Naive thymus-derived CD8-positive, alpha-beta T cell (primary cell): ENCODE results near the gene DIAPH3. TPM values are rescaled to one million over a fixed set of nuclear protein-coding genes. Genes with fewer than 3 reads are reported as not detected.

ENCODE experiments used
- ATAC-seq, 2 donors: fragments of 150-1000 bp; cut with Tn5 transposase in 1 of 2; sonication (Bioruptor Pico), chemical (Tn5 transposase) in 1 of 2; 1 replicate in 1 of 2; 2 replicates in 1 of 2; pipeline ENCODE4 v1.10.0; 2021; ENCODE audit warnings: mild to moderate bottlenecking in 2 of 2, moderate library complexity in 2 of 2
- POLR2A ChIA-PET: fragments of 350-600 bp; sonication (Branson Sonifier 250); formaldehyde crosslinking; loops from one replicate; lab custom pipeline; 2021; ENCODE audit warnings: antibody characterized with exemption; lab: Charles Lee
- DNase-seq, 10 donors: peaks; one replicate each; pipeline versions ENCODE4 v3.0.0 to v3.0.0-alpha.2; 2020 to 2022
- H3K27ac Mint-ChIP-seq, 10 donors: one replicate each; pipeline ENCODE4 v1.8.0; 2020 to 2022; ENCODE audit warnings: mild to moderate bottlenecking in 10 of 10, mixed read lengths in 10 of 10, moderate library complexity in 4 of 10, inconsistent platforms in 1 of 10
- H3K27me3 Mint-ChIP-seq, 5 donors: one replicate each; pipeline ENCODE4 v1.8.0; 2021 to 2022; ENCODE audit warnings: mixed read lengths in 5 of 5
- H3K36me3 Mint-ChIP-seq, 3 donors: one replicate each; pipeline ENCODE4 v1.8.0; 2020 to 2022; ENCODE audit warnings: mixed read lengths in 3 of 3, mild to moderate bottlenecking in 2 of 3, inconsistent platforms in 1 of 3
- H3K4me1 Mint-ChIP-seq, 4 donors: one replicate each; pipeline ENCODE4 v1.8.0; 2021 to 2022; ENCODE audit warnings: mixed read lengths in 4 of 4
- H3K4me3 Mint-ChIP-seq, 10 donors: one replicate each; pipeline ENCODE4 v1.8.0; 2020 to 2022; ENCODE audit warnings: mild to moderate bottlenecking in 10 of 10, mixed read lengths in 10 of 10, moderate library complexity in 6 of 10, inconsistent platforms in 1 of 10
- H3K9me3 Mint-ChIP-seq, 9 donors: one replicate each; pipeline ENCODE4 v1.8.0; 2020 to 2022; ENCODE audit warnings: mixed read lengths in 9 of 9, mild to moderate bottlenecking in 3 of 9, inconsistent platforms in 1 of 9, moderate library complexity in 1 of 9
- polyA plus RNA-seq, 3 donors: library from polyadenylated mRNA; unstranded; fragments of 300-500 nt; fragmentation: Illumina TruSeq; gene quantifications; one replicate each; pipeline ENCODE4 v1.2.3, GENCODE V29; 2021
- total RNA-seq, 8 experiments: library from RNA in 2 of 8; stranded (reverse) in 2 of 8; gene quantifications; one replicate each; pipeline ENCODE4 v1.2.3 and lab custom pipeline; 2021 to 2026

Gene DIAPH3
- total and polyA plus RNA-seq, 5 experiments from 2014 or later, result 0.02 to 0.05 TPM; not detected in 3

DNA sequence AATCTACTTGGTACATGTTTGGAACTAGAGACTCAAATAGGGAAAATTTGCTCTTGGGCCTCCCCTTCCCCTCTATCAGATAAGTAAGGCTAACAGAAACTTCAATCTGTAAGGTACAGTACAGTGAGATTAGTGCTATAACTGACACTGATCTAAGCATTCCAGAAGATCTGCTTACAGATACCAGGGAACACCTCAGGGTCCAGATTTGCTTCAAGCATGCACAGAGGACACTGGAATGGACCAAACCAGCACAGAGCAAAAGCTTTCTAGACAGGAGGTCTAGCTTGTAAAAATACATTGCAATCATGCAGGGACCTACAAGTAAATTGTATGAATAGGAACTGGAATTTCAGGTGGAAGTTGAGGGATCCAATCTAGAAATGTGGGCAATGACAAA lies 16.4 kb downstream of the DIAPH3 start:
- ATAC-seq, result no peak
- no peaks in the 10 kb centered on the region for H3K9me3 Mint-ChIP-seq
- no peak for DNase-seq
- H3K4me1 Mint-ChIP-seq, result peaks cover 0 to 6% (median under 1%) of the 10 kb centered on the region in 4 donors
- no peaks in the 10 kb centered on the region for H3K36me3 Mint-ChIP-seq
- POLR2A ChIA-PET, result no interaction called here
- H3K4me3 Mint-ChIP-seq, result no peak overlapping the region
- H3K27ac Mint-ChIP-seq, result no peak overlapping the region
- H3K27me3 Mint-ChIP-seq, result peaks cover 0 to 7% (median 2%) of the 10 kb centered on the region in 5 donors

DNA sequence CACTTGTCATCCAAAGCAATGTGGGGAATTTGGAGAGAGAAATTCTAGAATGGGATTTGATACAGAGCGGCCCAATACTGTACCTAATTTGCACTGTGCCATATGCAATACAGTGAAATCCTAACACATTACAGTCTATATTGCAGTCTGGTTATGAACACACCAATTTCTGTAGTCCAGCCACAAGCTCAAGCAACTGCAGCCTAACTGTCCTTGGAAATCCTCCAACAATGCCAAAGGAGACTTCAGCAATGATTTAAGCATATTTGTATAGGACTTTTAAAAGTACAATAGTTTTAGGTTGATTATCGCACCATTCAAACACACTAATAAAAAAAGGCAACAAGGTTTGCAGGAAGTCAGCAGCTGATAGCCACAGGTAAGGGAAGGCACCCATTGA lies 17.3 kb downstream of the DIAPH3 start:
- H3K4me1 Mint-ChIP-seq, result peaks cover 0 to 6% (median under 1%) of the 10 kb centered on the region in 4 donors
- ATAC-seq, result no peak
- no peaks in the 10 kb centered on the region for H3K36me3 Mint-ChIP-seq
- H3K4me3 Mint-ChIP-seq, result no peak overlapping the region
- H3K27me3 Mint-ChIP-seq, result peaks cover 0 to 7% (median 2%) of the 10 kb centered on the region in 5 donors
- POLR2A ChIA-PET, result no interaction called here
- H3K9me3 Mint-ChIP-seq, result no peaks in the 10 kb centered on the region
- no peak for DNase-seq
- no peak overlapping the region for H3K27ac Mint-ChIP-seq

DNA sequence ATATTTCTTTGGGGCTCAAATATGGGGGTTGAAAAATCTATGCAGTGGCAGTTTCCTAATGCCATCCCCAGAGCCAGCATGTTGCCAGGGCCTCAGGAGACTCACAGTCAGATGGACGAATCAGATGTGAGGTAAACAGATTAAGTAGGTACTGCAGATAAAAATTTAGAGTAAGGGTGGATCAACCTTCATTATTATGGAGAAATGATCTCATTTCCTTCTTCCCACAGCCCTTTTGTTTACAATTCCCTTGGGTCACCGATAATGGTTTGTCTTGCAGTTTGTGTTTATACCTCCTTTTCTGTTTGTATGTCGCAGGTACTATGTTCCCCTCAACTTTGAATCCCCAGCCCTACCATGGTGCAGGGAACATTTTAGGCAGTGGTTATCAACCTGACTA lies 20.0 kb downstream of the DIAPH3 start:
- ATAC-seq (no peak), DNase-seq (no peak)
- POLR2A ChIA-PET, result no interaction called here
- H3K4me3 Mint-ChIP-seq, result no peak overlapping the region
- no peak overlapping the region for H3K27ac Mint-ChIP-seq
- H3K4me1 Mint-ChIP-seq, result peaks cover 0 to 3% (median 0%) of the 10 kb centered on the region in 4 donors
- peaks cover 0 to 7% (median 2%) of the 10 kb centered on the region in 5 donors for H3K27me3 Mint-ChIP-seq
- H3K9me3 Mint-ChIP-seq, result no peaks in the 10 kb centered on the region
- no peaks in the 10 kb centered on the region for H3K36me3 Mint-ChIP-seq

DNA sequence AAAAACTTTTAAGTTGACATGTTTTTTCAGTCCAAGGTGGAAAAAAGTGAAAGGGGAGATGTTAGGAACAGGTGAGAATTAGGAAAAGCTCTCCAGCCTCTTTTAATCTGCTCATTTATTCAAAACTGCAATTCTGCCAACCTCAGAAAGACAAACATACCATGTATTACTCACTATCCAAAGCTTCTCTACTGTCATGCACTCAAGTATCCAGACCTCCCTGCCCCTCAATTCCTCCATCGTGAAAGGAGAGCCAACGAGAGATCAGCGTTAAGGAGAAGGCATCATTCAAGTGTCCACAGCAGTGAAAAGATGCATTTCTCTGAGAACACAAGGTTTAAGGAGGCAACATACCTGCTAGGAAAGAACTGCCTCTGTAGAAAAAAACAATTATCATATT lies 24.5 kb downstream of the DIAPH3 start:
- no peak overlapping the region for H3K27ac Mint-ChIP-seq
- H3K4me3 Mint-ChIP-seq, result no peak overlapping the region
- DNase-seq (no peak), ATAC-seq (no peak)
- POLR2A ChIA-PET, result no interaction called here
- H3K9me3 Mint-ChIP-seq, result no peaks in the 10 kb centered on the region
- no peaks in the 10 kb centered on the region for H3K36me3 Mint-ChIP-seq
- H3K4me1 Mint-ChIP-seq, result peaks cover 0 to 5% (median 1%) of the 10 kb centered on the region in 4 donors
- H3K27me3 Mint-ChIP-seq, result peaks cover 0 to 6% (median 0%) of the 10 kb centered on the region in 5 donors

DNA sequence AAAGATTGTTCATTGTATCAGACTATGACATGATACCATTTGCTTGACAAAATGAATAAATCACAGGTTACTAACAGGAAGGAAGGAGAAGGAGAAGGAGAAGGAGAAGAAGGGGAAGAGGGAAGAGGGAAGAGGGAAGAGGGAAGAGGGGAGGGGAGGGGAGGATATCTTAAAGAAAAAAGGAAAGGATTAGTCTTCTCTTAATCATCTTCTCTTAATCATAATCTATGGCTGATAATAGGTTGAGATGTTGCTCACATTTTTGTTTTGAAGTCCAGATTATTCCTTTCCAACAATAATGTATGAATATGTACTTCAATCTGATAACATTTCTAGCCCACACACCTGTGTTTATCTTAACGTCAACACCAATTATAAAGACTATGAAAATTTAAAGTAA lies 25.1 kb downstream of the DIAPH3 start:
- Mint-ChIP-seq H3K27me3 (peaks cover 0 to 6% (median 0%) of the 10 kb centered on the region in 5 donors), H3K36me3 (no peaks in the 10 kb centered on the region), H3K4me1 (peaks cover 0 to 8% (median 2%) of the 10 kb centered on the region in 4 donors), H3K9me3 (no peaks in the 10 kb centered on the region), H3K4me3 (no peak overlapping the region), H3K27ac (no peak overlapping the region)
- DNase-seq (no peak), ATAC-seq (no peak)
- POLR2A ChIA-PET, result no interaction called here

- H3K4me1 Mint-ChIP-seq, result peaks cover 0 to 8% (median 2%) of the 10 kb centered on the region in 4 donors
- POLR2A ChIA-PET, result no interaction called here
- no peak overlapping the region for H3K4me3 Mint-ChIP-seq
- no peak for DNase-seq
- H3K27ac Mint-ChIP-seq, result no peak overlapping the region
- peaks cover 0 to 4% (median 0%) of the 10 kb centered on the region in 5 donors for H3K27me3 Mint-ChIP-seq
- no peak for ATAC-seq
- no peaks in the 10 kb centered on the region for H3K36me3 Mint-ChIP-seq
- H3K9me3 Mint-ChIP-seq, result no peaks in the 10 kb centered on the region
Observed at GRCh38 chr13:60137911-60138560, 25.7 kb downstream of the DIAPH3 start.

- H3K27me3 Mint-ChIP-seq, result peaks cover 0 to 3% (median 0%) of the 10 kb centered on the region in 5 donors
- H3K4me3 Mint-ChIP-seq, result no peak overlapping the region
- DNase-seq, result no peak
- ATAC-seq, result no peak
- POLR2A ChIA-PET, result no interaction called here
- peaks cover 0 to 8% (median 2%) of the 10 kb centered on the region in 4 donors for H3K4me1 Mint-ChIP-seq
- H3K36me3 Mint-ChIP-seq, result no peaks in the 10 kb centered on the region
- no peaks in the 10 kb centered on the region for H3K9me3 Mint-ChIP-seq
- H3K27ac Mint-ChIP-seq, result no peak overlapping the region
Observed at GRCh38 chr13:60135344-60135743, 28.4 kb downstream of the DIAPH3 start.

DNA sequence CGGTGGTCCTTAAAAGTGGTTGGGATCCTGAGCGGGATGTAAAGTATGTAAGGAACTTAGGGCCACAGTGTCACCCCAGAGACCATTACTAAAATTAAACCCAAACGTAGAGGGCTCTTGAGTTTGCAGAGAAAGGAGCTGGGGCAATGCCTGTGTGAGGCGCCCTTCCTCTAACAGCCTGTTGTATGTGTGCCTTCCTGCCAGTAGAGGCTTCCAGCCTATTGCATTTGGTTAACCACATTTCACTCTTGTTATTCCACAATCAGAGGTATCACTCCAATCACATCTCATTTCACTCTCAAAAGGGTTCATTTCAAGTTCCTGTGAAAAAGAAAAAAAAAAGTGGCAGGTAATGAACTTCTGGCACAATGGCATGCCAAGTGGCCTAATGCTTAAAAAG lies 29.4 kb downstream of the DIAPH3 start:
- no peak overlapping the region for H3K4me3 Mint-ChIP-seq
- no peak for DNase-seq
- peaks cover 0 to 8% (median 2%) of the 10 kb centered on the region in 4 donors for H3K4me1 Mint-ChIP-seq
- POLR2A ChIA-PET, result no interaction called here
- H3K9me3 Mint-ChIP-seq, result no peaks in the 10 kb centered on the region
- peaks cover 0 to 3% (median 0%) of the 10 kb centered on the region in 5 donors for H3K27me3 Mint-ChIP-seq
- ATAC-seq, result no peak
- H3K36me3 Mint-ChIP-seq, result no peaks in the 10 kb centered on the region
- H3K27ac Mint-ChIP-seq, result no peak overlapping the region

GRCh38 chr13:60121337-60121687 lies 42.4 kb downstream of the DIAPH3 start:
- ATAC-seq (no peak), DNase-seq (no peak)
- Mint-ChIP-seq H3K36me3 (peaks cover 0 to 10% (median 8%) of the 10 kb centered on the region in 3 donors), H3K4me1 (no peaks in the 10 kb centered on the region), H3K9me3 (peaks cover 0 to 16% (median 8%) of the 10 kb centered on the region in 9 donors), H3K27ac (no peak overlapping the region), H3K27me3 (peaks cover 0 to 6% (median 0%) of the 10 kb centered on the region in 5 donors), H3K4me3 (no peak overlapping the region)
- POLR2A ChIA-PET, result no interaction called here

DNA sequence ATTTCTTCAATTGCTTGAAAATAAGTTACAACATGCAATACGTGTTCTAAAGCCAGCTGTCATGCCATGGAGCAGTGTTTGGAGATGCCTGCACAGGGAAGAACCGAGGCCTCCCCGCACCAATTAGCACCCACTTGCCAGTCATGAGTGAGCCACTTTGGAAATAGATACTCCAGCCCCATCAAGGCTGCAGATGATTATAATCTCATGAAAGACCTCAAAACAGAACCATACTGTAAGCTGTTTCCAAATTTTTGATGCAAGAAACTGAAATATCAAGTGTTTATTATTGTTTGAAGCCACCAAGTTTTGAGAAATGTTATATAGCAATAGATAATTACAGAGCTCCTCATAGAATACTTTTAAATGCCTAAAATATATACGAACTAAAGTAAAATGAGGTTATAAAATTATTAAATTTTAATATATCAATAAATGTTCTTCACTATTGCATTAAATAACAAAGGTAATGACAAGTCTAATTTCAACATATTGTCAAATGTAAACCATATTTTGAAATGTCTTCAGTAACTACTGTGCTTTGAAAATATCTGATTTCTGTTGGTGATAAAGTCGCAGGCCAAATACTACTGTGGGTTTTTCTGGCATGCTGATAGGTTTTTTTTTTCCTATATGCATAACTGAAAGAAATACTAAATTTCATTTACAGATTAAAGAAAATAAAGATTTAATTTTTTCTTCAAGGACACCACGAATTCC lies 43.0 kb downstream of the DIAPH3 start:
- Mint-ChIP-seq H3K27ac (no peak overlapping the region), H3K4me1 (no peaks in the 10 kb centered on the region), H3K4me3 (no peak overlapping the region), H3K36me3 (peaks cover 0 to 4% (median 3%) of the 10 kb centered on the region in 3 donors), H3K27me3 (peaks cover 0 to 3% (median 0%) of the 10 kb centered on the region in 5 donors), H3K9me3 (peaks cover 0 to 11% (median 5%) of the 10 kb centered on the region in 9 donors)
- POLR2A ChIA-PET, result no interaction called here
- ATAC-seq (no peak), DNase-seq (no peak)

- Mint-ChIP-seq H3K27me3 (peaks cover 0 to 4% (median 0%) of the 10 kb centered on the region in 5 donors), H3K9me3 (peaks cover 0 to 18% (median 10%) of the 10 kb centered on the region in 9 donors), H3K4me3 (no peak overlapping the region), H3K4me1 (no peaks in the 10 kb centered on the region), H3K27ac (no peak overlapping the region), H3K36me3 (peaks cover 0 to 13% (median 0%) of the 10 kb centered on the region in 3 donors)
- POLR2A ChIA-PET, result no interaction called here
- DNase-seq (no peak), ATAC-seq (no peak)
Observed at GRCh38 chr13:60118696-60119400, 44.9 kb downstream of the DIAPH3 start.

DNA sequence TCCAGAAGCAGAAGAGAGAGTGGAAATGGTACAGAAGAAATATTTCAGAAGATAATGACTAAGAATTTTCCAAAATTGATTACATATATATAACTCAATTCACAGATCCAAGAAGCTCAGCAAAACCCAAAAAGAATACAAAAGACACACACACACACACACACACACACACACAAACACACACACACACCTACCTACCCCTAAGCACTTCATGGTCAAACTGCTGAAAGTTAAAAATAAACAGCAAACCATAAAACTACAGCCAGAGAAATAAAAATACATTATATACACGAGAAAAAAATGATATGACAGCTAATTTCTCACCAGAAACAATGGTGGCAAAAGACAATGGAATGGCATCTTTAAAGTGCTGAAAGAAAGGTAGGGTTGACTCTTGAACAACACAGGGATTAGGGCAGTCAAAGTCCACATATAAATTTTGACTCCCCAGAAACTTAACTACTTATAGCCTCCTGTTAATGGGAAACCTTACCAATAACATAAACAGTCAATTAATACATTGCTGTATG lies 49.2 kb downstream of the DIAPH3 start:
- no peak for DNase-seq
- H3K4me3 Mint-ChIP-seq, result no peak overlapping the region
- ATAC-seq, result no peak
- H3K36me3 Mint-ChIP-seq, result peaks cover 0 to 15% (median 0%) of the 10 kb centered on the region in 3 donors
- POLR2A ChIA-PET, result no interaction called here
- H3K27ac Mint-ChIP-seq, result no peak overlapping the region
- H3K9me3 Mint-ChIP-seq, result peaks cover 2 to 22% (median 13%) of the 10 kb centered on the region in 9 donors
- peaks cover 0 to 4% (median 0%) of the 10 kb centered on the region in 5 donors for H3K27me3 Mint-ChIP-seq
- no peaks in the 10 kb centered on the region for H3K4me1 Mint-ChIP-seq
